HEK293 (cell line): ENCODE measurements around the gene FADS3.

Experiments
- CTCF ChIA-PET: fragments of 350-600 bp; formaldehyde crosslinking; extraction: SDS; loops from one replicate; lab custom pipeline; 2021; ENCODE audit warnings: antibody characterized with exemption; lab: Yijun Ruan, JAX
- POLR2A ChIA-PET: fragments of 300-600 bp; formaldehyde crosslinking; extraction: SDS; loops from one replicate; lab custom pipeline; 2020; ENCODE audit warnings: antibody characterized with exemption, inconsistent platforms; lab: Yijun Ruan, JAX
- H3K27ac ChIP-seq: fragments of 200-500 bp; sonication (Bioruptor generic); 2 replicates; pipeline ENCODE4 v1.5.1; 2014; ENCODE audit warnings: low read depth, low read length, control low read depth, inconsistent platforms; ENCODE audit errors: extremely low read depth
- H3K36me3 ChIP-seq, 2 experiments: fragments of 200-500 bp in 1 of 2; sonication (Bioruptor generic) in 1 of 2; 1 replicate in 1 of 2; 2 replicates in 1 of 2; pipeline ENCODE4 v1.5.1; 2014 to 2017; ENCODE audit warnings: inconsistent platforms in 2 of 2, low read length in 2 of 2; ENCODE audit not compliant: control insufficient read depth in 2 of 2, insufficient read depth in 1 of 2
- H3K4me1 ChIP-seq: fragments of 200-500 bp; sonication (Bioruptor generic); 2 replicates; pipeline ENCODE4 v1.5.1; 2014; ENCODE audit warnings: mild to moderate bottlenecking, low read length, inconsistent platforms; ENCODE audit not compliant: control insufficient read depth, insufficient read depth
- H3K4me3 ChIP-seq: 2 replicates; pipeline ENCODE4 v1.5.1; 2011; ENCODE audit warnings: low read depth, mild to moderate bottlenecking, control low read depth, low read length, moderate library complexity
- H3K9me3 ChIP-seq: fragments of 200-500 bp; sonication (Bioruptor generic); 2 replicates; pipeline ENCODE4 v1.5.1; 2014; ENCODE audit warnings: low read depth, low read length, inconsistent platforms; ENCODE audit not compliant: control insufficient read depth, insufficient read depth
- BCL11B ChIP-seq: fragments of 450-650 bp; formaldehyde crosslinking; IDR thresholded peaks from 2 replicates; pipeline ENCODE4 v1.5.1; 2016; ENCODE audit warnings: low read depth, missing biosample characterization, missing genetic modification characterization
- CTCF ChIP-seq: fragments of 450-650 bp; formaldehyde crosslinking; IDR thresholded peaks from 2 replicates; pipeline ENCODE4 v1.5.1; 2016; ENCODE audit warnings: missing biosample characterization, missing genetic modification characterization
- EGR2 ChIP-seq: fragments of 450-650 bp; formaldehyde crosslinking; IDR thresholded peaks from 2 replicates; pipeline ENCODE4 v1.5.1; 2016; ENCODE audit warnings: low read depth, missing biosample characterization, missing genetic modification characterization
- KLF1 ChIP-seq: fragments of 450-650 bp; formaldehyde crosslinking; IDR thresholded peaks from 2 replicates; pipeline ENCODE4 v1.5.1; 2016; ENCODE audit warnings: missing biosample characterization, missing genetic modification characterization
- KLF16 ChIP-seq: fragments of 450-650 bp; formaldehyde crosslinking; IDR thresholded peaks from 2 replicates; pipeline ENCODE4 v1.5.1; 2017; ENCODE audit warnings: missing biosample characterization, missing genetic modification characterization
- KLF17 ChIP-seq: fragments of 450-650 bp; formaldehyde crosslinking; IDR thresholded peaks from 2 replicates; pipeline ENCODE4 v1.5.1; 2016; ENCODE audit warnings: missing biosample characterization, missing genetic modification characterization
- KLF7 ChIP-seq: fragments of 450-650 bp; formaldehyde crosslinking; IDR thresholded peaks from 2 replicates; pipeline ENCODE4 v1.5.1; 2016; ENCODE audit warnings: missing biosample characterization, missing genetic modification characterization, borderline replicate concordance
- PATZ1 ChIP-seq: fragments of 450-650 bp; formaldehyde crosslinking; IDR thresholded peaks from 2 replicates; pipeline ENCODE4 v1.5.1; 2016; ENCODE audit warnings: missing biosample characterization, missing genetic modification characterization
- SCRT2 ChIP-seq: fragments of 450-650 bp; formaldehyde crosslinking; IDR thresholded peaks from 2 replicates; pipeline ENCODE4 v1.5.1; 2016; ENCODE audit warnings: missing biosample characterization, missing genetic modification characterization
- ZBTB48 ChIP-seq: fragments of 450-650 bp; formaldehyde crosslinking; IDR thresholded peaks from 2 replicates; pipeline ENCODE4 v1.5.1; 2016; ENCODE audit warnings: missing biosample characterization, missing genetic modification characterization
- ZNF157 ChIP-seq: fragments of 450-650 bp; formaldehyde crosslinking; IDR thresholded peaks from 2 replicates; pipeline ENCODE4 v1.5.1; 2016; ENCODE audit warnings: missing biosample characterization, missing genetic modification characterization
- ZNF266 ChIP-seq: fragments of 450-650 bp; formaldehyde crosslinking; IDR thresholded peaks from 2 replicates; pipeline ENCODE4 v1.5.1; 2016; ENCODE audit warnings: missing biosample characterization, missing genetic modification characterization, low read depth
- ZNF398 ChIP-seq: fragments of 450-650 bp; formaldehyde crosslinking; IDR thresholded peaks from 2 replicates; pipeline ENCODE4 v1.5.1; 2017; ENCODE audit warnings: missing biosample characterization, missing genetic modification characterization
- ZNF416 ChIP-seq: fragments of 450-650 bp; formaldehyde crosslinking; IDR thresholded peaks from 2 replicates; pipeline ENCODE4 v1.5.1; 2016; ENCODE audit warnings: missing biosample characterization, missing genetic modification characterization
- ZNF48 ChIP-seq: fragments of 450-650 bp; formaldehyde crosslinking; IDR thresholded peaks from 2 replicates; pipeline ENCODE4 v1.5.1; 2016; ENCODE audit warnings: missing biosample characterization, missing genetic modification characterization
- ZNF555 ChIP-seq: fragments of 450-650 bp; formaldehyde crosslinking; conservative IDR thresholded peaks from 2 replicates; pipeline ENCODE4 v1.5.1; 2017; ENCODE audit warnings: missing biosample characterization, mild to moderate bottlenecking, missing genetic modification characterization, inconsistent platforms
- ZNF621 ChIP-seq: fragments of 450-650 bp; formaldehyde crosslinking; IDR thresholded peaks from 2 replicates; pipeline ENCODE4 v1.5.1; 2017; ENCODE audit warnings: missing biosample characterization, missing genetic modification characterization
- ZNF626 ChIP-seq: fragments of 450-650 bp; sonication (Bioruptor Pico); formaldehyde crosslinking; IDR thresholded peaks from 2 replicates; pipeline ENCODE4 v1.5.1; 2018; ENCODE audit warnings: missing biosample characterization, missing genetic modification characterization, inconsistent platforms
- ZNF645 ChIP-seq: fragments of 450-650 bp; formaldehyde crosslinking; IDR thresholded peaks from 2 replicates; pipeline ENCODE4; 2016; ENCODE audit warnings: missing biosample characterization, missing genetic modification characterization
- ZNF664 ChIP-seq: fragments of 450-650 bp; formaldehyde crosslinking; IDR thresholded peaks from 2 replicates; pipeline ENCODE4 v1.5.1; 2016; ENCODE audit warnings: missing biosample characterization, missing genetic modification characterization
- ZNF707 ChIP-seq: fragments of 450-650 bp; formaldehyde crosslinking; IDR thresholded peaks from 2 replicates; pipeline ENCODE4 v1.5.1; 2016; ENCODE audit warnings: missing biosample characterization, missing genetic modification characterization
- ZNF76 ChIP-seq: fragments of 450-650 bp; formaldehyde crosslinking; IDR thresholded peaks from 2 replicates; pipeline ENCODE4; 2016; ENCODE audit warnings: low read depth, missing biosample characterization, missing genetic modification characterization, borderline replicate concordance
- ZNF776 ChIP-seq: fragments of 450-650 bp; formaldehyde crosslinking; IDR thresholded peaks from 2 replicates; pipeline ENCODE4 v1.5.0; 2017; ENCODE audit warnings: missing biosample characterization, missing genetic modification characterization, borderline replicate concordance
- ZNF830 ChIP-seq: fragments of 450-650 bp; IDR thresholded peaks from 2 replicates; pipeline ENCODE4 v1.5.0; 2018; ENCODE audit warnings: missing biosample characterization, missing genetic modification characterization, low read depth, mild to moderate bottlenecking, moderate library complexity
- ZXDB ChIP-seq: fragments of 450-650 bp; formaldehyde crosslinking; IDR thresholded peaks from 2 replicates; pipeline ENCODE4 v1.5.1; 2016; ENCODE audit warnings: missing biosample characterization, missing genetic modification characterization

The FADS3 gene

GRCh38 chr11:61891331-61892084, at the start of gene FADS3:
TSS of gene FADS3 (minus strand) at chr11:61891545. CDS start at chr11:61891381, 164 bp downstream.
- Histone ChIP-seq H3K4me3 (peak within 1 kb of the TSS; percentile 40), H3K9me3 (no peaks in the 10 kb centered on the region), H3K4me1 (peaks cover 3% of the 10 kb centered on the region), H3K27ac (peak within 1 kb of the TSS; percentile 57; the same call in 1 of the 2 replicates), H3K36me3 (no peaks in the 10 kb centered on the region)
- CTCF ChIA-PET, result interaction anchor here (1.5 to 16.2 kb wide), 4 partner anchors 8 to 216 kb away, joined by 7 to 329 read pairs (median 14); partner anchors contain the start of gene BEST1
- POLR2A ChIA-PET, result interaction anchor here (0.6 to 1.2 kb wide), 4 partner anchors 12 to 77 kb away, joined by 3 to 7 read pairs (median 4); no protein-coding TSS in a partner anchor
- TF ChIP-seq ZNF707 (tag by site-specific recombination) (no peak), KLF7 (no peak), ZNF416 (tag by site-specific recombination) (no peak), ZNF645 (no peak), EGR2 (tag by site-specific recombination) (0 out of 2 replicates have a peak, but pooled peaks have one; percentile 15), CTCF (tag by site-specific recombination) (0 out of 2 replicates have a peak, but pooled peaks have one; percentile 34), ZNF48 (tag by site-specific recombination) (no peak), BCL11B (tag by site-specific recombination) (no peak), PATZ1 (tag by site-specific recombination) (peak; percentile 75), ZNF664 (tag by site-specific recombination) (no peak), ZNF555 (tag by site-specific recombination) (no peak), ZBTB48 (tag by site-specific recombination) (no peak), KLF17 (0 out of 2 replicates have a peak, but pooled peaks have one; percentile 21), ZXDB (tag by site-specific recombination) (no peak), ZNF830 (tag by site-specific recombination) (no peak), ZNF398 (peak; percentile 50; the same call in 1 of the 2 replicates), ZNF76 (tag by site-specific recombination) (0 out of 2 replicates have a peak, but pooled peaks have one; percentile 1), SCRT2 (peak; percentile 98), ZNF266 (tag by site-specific recombination) (no peak), KLF16 (tag by site-specific recombination) (0 out of 2 replicates have a peak, but pooled peaks have one; percentile 34), ZNF626 (tag by site-specific recombination) (no peak), ZNF776 (no peak), ZNF621 (tag by site-specific recombination) (no peak), KLF1 (tag by site-specific recombination) (peak; percentile 81), ZNF157 (tag by site-specific recombination) (no peak)
